Stimulated activated CD4-positive, alpha-beta T cell treated with anti-CD3 and anti-CD28 coated beads, TNF-alpha, amount 100 ng/mL, for 4 hours (primary cell): ENCODE data around the gene ATG2A.
A peak's percentile ranks its signal among the peaks of the same experiment; 100 is the strongest.

ENCODE experiments used
- DNase-seq, 3 experiments: peaks; one replicate each; pipeline ENCODE4 v3.0.0-alpha.2; 2020; ENCODE audit warnings: low read depth in 3 of 3

ATG2A gene

GRCh38 chr11:64924910-64925284, 7.9 kb upstream of the ATG2A start:
- no peak for DNase-seq

DNA sequence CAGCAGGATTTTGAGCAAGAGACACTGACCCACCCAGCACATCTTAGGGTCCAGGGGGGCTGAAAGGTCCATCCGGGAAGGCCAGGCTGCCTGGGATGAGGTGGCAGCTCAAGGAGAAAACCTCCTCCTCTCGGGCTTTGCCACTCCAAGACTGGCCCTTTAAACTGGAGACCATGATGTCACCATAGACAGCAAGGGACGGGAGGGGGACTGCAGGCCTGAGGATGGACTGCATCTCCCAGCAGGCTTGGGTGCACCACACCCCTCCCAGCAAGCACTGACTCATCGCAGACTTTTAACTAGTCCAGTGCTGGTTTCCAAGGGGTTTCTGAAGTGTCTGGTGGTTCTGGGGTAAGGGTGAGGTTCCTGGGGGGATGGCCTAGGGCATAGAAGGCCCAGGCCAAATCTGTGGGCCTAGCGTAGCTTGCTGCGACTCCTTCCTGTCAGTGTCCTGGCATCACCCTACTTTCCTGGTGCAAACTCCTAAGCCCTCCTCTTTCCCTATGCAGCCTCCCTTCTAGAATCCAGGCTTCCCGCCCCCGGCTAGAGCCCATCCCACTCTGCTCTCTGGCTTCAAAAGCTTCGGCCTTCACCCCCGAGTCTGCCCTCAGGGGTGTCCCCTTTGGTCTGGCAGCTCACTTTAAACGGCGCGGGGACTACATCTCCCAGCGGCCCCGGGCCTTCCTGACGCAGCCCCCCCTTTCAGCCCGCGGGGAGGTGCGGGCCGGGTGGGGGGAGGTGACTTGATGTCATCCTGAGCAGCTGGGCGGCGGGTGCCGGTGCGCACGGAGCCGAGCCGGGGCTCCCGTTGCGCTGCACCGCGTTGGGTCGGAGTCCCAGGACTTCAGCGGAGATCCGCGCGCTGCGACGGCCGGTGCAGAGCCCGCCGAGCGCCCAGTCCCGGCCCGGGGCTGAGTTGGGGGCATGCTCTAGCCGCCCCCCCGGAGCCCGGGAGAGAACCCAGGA, 7.2 kb upstream of the ATG2A start, which contains the start of gene PPP2R5B:
TSS of gene PPP2R5B (plus strand) at position 746 of the 966 bp plus-strand sequence. CDS start 1,046 bp downstream, outside the sequence.
- peak; percentile 81 to 86 (median 82) for DNase-seq

DNA sequence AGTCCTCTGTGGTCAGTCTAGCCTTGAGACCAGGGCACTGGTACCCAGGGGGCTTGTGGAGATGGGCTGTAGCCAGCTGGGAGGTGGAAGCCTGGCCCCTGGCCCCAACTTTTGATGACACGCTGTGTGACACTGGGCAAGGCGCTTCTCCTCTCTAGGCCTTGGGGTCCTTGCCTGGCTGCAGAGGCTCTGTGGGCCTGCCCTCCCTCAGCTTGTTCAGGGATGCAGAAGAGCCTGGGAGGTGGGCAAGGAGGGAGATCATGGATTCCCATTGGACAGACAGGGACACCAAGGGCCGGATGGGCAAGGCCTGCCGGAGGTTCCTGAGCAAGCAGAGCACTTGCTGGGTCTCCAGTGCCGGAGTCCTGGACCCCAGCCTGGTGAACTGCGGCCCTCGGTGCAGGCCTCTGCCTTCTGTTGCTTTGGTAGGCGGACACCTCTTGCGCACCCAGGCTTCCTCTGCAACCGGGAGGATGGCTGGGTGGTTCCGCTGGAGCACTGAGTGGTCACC, 6.2 kb upstream of the ATG2A start:
- DNase-seq = no peak

DNA sequence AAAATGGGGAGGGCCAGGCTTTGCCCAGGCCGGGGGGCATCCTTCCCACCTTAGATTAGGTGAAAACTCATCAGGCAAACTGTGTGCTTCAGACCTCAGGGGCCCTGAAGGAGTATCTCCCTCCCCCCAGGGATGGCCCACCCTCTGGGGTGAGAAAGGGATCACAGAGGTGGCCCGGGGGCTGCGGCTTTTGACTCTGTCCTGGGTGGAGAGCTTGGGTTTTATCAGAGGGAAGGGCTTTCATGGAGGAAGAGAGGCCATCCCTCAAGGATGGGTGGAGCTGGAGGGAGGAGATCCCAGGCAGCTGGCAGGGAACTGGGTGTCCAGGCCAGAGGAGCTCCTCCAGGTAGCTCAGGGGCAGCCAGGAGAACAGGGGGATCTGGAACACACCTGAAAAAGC, 4.4 kb upstream of the ATG2A start:
- DNase-seq = no peak

DNA sequence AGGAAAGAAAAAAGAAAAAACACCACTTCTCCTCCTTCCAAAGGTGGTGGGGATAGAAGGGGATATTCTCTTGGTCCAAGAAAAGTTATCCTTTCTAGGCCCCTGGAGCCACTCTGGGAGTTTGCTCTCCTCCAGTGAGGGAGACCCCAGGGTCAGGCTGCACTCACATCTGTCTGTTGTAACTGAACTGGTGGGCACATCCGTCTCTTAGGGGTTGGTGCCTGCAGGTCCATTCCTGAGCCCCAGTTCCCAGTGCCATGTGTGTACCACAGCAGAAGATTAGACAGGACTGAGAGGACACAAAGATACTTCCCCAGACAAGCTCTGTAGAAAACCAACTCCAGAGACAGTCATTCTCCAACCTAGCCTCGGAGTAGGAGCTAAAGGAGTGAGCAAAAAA, 3.1 kb upstream of the ATG2A start:
- DNase-seq = no peak

- no peak for DNase-seq
Measured at GRCh38 chr11:64919627-64920026, 2.6 kb upstream of the ATG2A start.

DNA sequence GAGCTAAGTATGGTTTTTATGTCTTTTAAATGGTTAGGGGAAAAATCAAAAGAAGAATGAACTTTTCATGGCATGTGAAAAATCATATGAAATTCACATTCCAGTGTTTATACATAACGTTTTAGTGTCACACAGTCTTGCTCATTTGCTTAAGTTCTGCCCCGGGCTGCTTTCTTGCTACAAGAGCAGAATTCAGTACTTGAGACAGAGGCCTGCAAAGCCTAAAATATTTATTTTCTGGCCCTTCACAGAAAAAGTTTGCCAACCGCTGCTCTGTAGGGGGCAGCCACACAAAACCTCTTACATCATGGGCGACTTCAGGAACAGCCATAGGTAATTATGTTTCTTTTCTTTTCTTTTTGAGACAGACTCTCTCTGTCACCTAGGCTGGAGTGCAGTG, 1.0 kb upstream of the ATG2A start:
- no peak for DNase-seq

DNA sequence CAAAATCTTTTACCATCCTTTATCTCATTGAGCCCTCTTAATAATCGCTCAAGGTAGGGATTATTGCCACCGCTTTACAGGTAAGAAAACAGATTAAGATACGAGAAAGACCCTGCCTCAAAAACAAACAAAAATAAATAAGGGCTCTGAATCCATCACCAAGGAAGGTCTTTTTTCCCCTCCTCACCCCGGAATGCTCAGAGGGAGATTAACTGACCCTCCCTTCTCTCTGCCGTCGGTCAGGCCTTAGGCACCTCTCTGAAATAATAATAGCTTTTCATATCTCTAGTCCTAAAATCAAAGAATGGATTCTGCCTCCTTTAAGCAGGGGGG, 620 bp upstream of the ATG2A start:
- no peak for DNase-seq

DNA sequence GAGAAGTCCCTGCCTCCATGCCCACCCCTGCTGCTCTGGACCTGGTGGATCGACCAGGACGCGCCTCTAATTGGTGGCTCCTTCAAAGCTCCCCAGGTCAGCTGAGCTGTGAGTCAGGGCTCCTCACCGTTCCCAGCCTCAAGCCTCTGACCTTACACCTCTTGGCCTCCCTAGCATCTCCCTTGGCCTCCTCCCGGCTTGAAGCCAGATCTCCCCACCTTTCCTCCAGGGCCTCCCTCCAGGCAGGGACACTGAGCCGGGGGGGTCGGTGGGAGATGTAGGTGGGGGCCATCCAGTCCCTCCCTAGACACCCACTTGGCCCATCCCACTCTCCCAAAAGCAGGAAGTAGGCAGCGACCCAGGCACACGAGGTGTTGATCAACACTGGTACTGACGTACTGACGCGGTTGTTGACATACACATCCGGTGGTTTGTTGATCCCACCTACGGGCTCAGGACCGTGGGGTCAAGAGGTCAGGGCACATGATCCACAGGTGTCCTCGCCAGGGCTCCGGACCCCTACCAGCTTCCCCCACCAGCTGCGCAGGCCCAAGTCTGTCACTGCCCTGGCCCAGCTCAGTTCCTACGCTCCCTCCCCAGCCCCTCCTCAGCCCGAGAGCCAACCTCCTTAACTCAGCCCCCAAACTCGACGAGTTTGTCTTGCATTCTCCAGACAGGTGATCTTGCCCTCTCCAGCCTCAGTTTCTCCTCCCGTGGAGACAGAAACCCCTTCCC, 802 bp downstream of the ATG2A start:
- DNase-seq = no peak

DNA sequence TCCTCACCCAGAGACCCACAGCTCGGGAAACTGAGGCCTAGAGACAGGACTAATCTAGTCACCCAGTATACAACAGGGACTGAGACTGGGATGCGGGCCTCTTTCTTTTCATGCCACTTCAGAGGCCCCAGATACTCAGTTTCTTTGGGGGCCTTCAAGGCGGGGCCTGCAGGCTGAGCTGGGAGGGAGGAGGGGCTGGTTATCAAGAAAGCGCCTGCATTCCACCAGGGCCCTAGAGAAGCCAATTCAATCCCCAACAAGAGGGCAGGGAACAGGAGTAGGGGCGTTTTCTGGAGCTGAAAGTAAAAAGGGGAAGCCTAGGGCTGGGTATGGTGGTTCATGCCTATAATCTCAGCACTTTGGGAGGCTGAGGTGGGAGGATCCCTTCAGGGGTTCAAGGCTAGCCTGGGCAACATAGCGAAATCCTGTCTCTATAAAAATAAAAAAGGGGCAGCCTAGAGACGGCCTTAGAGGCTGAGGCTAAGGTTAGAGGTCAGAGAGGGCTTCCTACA, 1.6 kb downstream of the ATG2A start:
- no peak for DNase-seq

DNA sequence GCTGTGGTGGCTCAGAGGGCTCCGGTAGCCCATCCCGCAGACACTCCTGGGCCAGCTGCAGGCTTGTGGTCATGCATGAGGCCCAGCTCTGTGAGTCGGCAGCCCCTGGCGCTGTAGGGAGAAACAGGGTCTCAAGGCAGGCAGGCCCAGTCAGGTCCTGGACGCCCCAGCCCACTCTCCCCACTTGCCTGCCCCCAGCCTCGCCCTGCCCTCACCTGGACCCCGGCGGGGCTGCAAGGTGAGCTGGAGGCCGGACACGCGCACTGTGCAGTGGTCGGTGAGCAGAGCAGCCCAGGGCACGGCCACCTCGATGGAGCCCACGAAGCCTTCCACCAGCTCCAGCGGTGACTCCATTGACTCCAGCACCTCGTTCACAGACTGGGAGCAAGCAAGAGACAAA, 2.9 kb downstream of the ATG2A start:
- DNase-seq = no peak

- DNase-seq = no peak
Measured at GRCh38 chr11:64913171-64913727, 3.8 kb downstream of the ATG2A start.

GRCh38 chr11:64911689-64912088, 5.3 kb downstream of the ATG2A start:
- no peak for DNase-seq

DNA sequence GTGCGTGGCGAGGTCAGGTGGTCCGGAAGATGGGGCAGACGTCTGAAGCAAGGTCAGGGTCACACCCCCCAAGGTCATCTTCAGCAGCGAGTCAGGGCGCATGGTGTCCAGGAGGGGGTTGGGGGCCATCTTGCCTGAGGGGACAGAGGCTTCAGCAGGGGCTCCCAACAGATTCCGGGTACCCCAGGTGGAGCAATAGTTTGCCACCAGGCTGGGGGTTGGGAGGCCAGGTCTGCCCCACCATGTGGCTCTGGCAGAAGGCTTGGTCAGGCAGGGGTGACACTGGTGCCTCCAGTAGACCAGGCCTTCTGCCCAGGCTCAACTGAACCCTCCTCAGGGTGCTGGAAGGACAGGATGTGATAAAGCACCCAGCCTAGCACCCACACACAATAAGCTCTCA, 5.9 kb downstream of the ATG2A start:
- no peak for DNase-seq

DNA sequence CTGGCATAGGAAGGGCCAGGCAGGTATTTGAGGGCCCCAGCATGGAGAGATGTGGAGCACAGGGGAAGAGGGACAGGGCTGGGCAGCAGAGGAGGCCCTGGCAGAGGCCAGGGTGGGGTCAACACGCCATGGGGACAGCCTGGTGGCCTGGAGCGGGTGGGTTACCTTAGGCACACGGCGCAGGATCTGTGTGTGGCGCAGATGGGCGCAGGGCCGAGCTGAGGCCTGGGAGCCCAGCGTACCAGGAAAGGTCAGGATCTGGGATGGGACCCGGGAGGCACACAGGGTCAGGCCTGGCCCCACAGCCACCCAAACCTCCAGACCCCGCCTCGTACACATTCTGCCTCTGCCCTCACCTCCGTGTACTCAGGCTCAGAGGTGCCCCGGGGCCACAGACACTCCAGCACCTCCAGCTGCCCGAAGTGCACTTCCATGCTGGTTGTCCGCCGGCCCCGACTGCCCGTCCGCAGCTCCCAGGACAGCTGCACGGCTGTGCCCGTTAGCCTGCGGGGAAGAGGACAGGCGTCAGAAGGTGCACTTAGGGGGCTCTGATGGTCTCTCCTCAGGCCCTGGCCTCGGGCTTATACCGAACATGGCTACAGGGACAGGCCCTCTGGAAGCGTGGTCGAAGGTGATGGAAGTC, 6.4 kb downstream of the ATG2A start:
- DNase-seq = no peak

- DNase-seq = no peak
Measured at GRCh38 chr11:64909653-64910343, 7.2 kb downstream of the ATG2A start.

DNA sequence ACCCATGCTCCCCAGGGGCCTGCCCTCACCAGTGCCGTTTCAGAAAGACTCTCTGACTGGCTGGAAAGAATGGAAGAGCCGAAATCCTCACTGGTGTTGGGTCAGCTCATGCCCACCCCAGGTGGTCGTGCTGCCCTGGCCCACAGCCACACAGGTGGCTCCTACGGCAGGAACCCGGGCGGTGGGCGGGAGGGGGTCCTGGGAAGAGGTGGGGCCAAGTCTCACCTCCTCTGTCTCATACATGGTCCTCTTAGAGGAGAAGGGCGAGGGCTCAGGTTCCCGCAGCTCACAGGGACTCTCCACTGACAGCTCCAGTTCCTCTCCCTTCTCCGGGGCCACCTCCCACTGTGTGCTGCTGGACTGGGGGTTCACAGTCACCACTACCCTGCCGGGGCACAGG, 8.2 kb downstream of the ATG2A start:
- no peak for DNase-seq

GRCh38 chr11:64906314-64906635, 10.7 kb downstream of the ATG2A start:
- no peak for DNase-seq

GRCh38 chr11:64905516-64906313, 11.3 kb downstream of the ATG2A start:
- no peak for DNase-seq

- DNase-seq = no peak
Measured at GRCh38 chr11:64903291-64903833, 13.6 kb downstream of the ATG2A start.
